ENCODE data around the gene MUC4.

MUC4 gene

DNA sequence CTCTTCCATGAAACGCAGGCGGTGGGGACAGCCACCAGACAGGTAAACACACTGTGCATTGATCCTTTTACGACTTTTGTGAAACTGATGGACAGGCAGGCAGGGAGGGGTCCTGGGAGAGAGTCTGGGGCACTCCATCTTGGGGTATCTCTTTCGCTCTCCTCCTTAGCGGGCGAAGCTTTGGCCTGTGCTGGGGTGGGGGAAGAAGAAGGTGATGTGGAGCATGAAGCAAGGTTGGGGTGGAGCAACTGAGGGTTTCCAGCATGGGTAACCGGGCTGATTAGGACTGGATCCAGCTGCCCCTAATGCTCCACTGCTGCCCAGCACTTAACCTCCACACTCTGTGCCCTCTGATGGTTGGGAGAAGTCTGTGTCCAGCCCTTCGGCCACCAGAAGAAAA is 65.4 kb downstream of the MUC4 start:
- Histone ChIP-seq H3K27me3 (ENCODE audit: low read length) (no peaks in the 10 kb centered on the region), H3K4me3 (ENCODE audit: insufficient read depth, low read length, poor library complexity, severe bottlenecking) (no peak overlapping the region), H3K9me3 (ENCODE audit: insufficient read depth, low read length) (no peaks in the 10 kb centered on the region), H3K79me2 (ENCODE audit: insufficient read depth, low read length) (no peaks in the 10 kb centered on the region), H4K20me1 (ENCODE audit: low read depth, low read length) (no peaks in the 10 kb centered on the region), H3K36me3 (ENCODE audit: low read length) (no peaks in the 10 kb centered on the region), H3K9me2 (replicated peaks; ENCODE audit: insufficient read depth, low read length) (no peaks in the 10 kb centered on the region), H3K9ac (ENCODE audit: low read length) (no peak overlapping the region), H3F3A (ENCODE audit: insufficient read depth) (no peaks in the 10 kb centered on the region), H2AFZ (ENCODE audit: low read depth, low read length, severe bottlenecking) (no peak overlapping the region), H3K4me2 (ENCODE audit: low read depth, low read length, poor library complexity, severe bottlenecking) (no peak overlapping the region), H3K27ac (ENCODE audit: low read depth, low read length) (no peak overlapping the region)
- TF ChIP-seq, protein P1, sequence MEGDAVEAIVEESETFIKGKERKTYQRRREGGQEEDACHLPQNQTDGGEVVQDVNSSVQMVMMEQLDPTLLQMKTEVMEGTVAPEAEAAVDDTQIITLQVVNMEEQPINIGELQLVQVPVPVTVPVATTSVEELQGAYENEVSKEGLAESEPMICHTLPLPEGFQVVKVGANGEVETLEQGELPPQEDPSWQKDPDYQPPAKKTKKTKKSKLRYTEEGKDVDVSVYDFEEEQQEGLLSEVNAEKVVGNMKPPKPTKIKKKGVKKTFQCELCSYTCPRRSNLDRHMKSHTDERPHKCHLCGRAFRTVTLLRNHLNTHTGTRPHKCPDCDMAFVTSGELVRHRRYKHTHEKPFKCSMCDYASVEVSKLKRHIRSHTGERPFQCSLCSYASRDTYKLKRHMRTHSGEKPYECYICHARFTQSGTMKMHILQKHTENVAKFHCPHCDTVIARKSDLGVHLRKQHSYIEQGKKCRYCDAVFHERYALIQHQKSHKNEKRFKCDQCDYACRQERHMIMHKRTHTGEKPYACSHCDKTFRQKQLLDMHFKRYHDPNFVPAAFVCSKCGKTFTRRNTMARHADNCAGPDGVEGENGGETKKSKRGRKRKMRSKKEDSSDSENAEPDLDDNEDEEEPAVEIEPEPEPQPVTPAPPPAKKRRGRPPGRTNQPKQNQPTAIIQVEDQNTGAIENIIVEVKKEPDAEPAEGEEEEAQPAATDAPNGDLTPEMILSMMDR (IDR thresholded peaks at IDR 0.05; ENCODE audit: insufficient read depth, low read length, poor library complexity, severe bottlenecking) = no peak

DNA sequence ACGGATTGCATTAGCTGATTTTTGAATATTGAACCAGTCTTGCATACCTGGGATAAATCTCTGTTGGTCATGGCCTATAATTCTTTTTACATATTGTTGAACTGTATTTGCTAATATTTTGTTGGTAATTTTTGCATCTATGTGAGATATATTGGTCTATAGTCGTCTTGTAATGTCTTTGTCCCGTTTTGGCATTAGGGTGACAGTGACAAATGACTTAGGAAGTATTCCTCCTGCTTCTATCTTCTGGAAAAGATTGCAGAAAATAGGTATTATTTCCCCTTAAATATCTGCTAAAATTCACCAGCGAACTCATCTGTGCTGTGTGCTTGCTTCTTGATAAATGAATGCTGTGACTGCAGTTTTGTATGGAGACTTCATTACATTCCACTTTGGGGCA is 67.3 kb downstream of the MUC4 start:
- Histone ChIP-seq H2AFZ (ENCODE audit: low read depth, low read length, severe bottlenecking) (no peak overlapping the region), H3F3A (ENCODE audit: insufficient read depth) (no peaks in the 10 kb centered on the region), H3K4me2 (ENCODE audit: low read depth, low read length, poor library complexity, severe bottlenecking) (no peak overlapping the region), H3K27me3 (ENCODE audit: low read length) (no peaks in the 10 kb centered on the region), H3K9me3 (ENCODE audit: insufficient read depth, low read length) (no peaks in the 10 kb centered on the region), H3K27ac (ENCODE audit: low read depth, low read length) (no peak overlapping the region), H3K36me3 (ENCODE audit: low read length) (no peaks in the 10 kb centered on the region), H3K79me2 (ENCODE audit: insufficient read depth, low read length) (no peaks in the 10 kb centered on the region), H3K9ac (ENCODE audit: low read length) (no peak overlapping the region), H3K4me3 (ENCODE audit: insufficient read depth, low read length, poor library complexity, severe bottlenecking) (no peak overlapping the region), H3K9me2 (replicated peaks; ENCODE audit: insufficient read depth, low read length) (no peaks in the 10 kb centered on the region), H4K20me1 (ENCODE audit: low read depth, low read length) (no peaks in the 10 kb centered on the region)
- TF ChIP-seq, protein P1 (IDR thresholded peaks at IDR 0.05; ENCODE audit: insufficient read depth, low read length, poor library complexity, severe bottlenecking) = no peak
- TF ChIP-seq EZH2phosphoT487 (conservative IDR thresholded peaks at IDR 0.05; ENCODE audit: low read length) = no peak

DNA sequence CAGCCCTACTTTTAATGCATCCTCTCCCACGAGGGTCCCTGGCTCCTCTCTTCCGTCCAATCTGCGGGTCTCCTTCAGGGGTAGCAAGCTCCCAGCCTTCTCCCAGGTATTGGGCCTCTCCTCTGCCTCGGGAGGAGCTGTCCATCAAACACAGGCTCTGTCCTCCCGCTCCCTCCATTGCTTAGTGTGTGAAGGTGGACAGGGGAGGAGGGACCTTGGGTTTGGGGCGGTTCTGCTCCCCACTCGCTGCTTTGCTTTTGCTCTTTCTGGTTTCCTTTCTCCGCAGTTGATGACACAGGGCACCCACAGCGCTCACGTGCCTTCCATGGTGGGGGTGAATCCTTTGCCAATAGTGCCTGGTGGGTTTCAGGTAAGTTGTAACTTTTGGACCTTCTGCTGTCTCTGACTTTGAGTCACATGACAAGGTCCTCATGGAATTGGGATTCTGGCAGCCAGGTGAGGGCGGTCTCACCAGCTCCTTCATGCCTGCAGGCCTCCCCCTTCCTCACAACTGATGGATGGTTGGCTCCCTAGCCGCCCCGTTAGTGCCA is 72.1 kb downstream of the MUC4 start:
- Histone ChIP-seq H3K27ac (ENCODE audit: low read depth, low read length) (no peak overlapping the region), H3K9me3 (ENCODE audit: insufficient read depth, low read length) (no peaks in the 10 kb centered on the region), H3K79me2 (ENCODE audit: insufficient read depth, low read length) (no peaks in the 10 kb centered on the region), H3K9ac (ENCODE audit: low read length) (no peak overlapping the region), H3K27me3 (ENCODE audit: low read length) (no peaks in the 10 kb centered on the region), H3K4me2 (ENCODE audit: low read depth, low read length, poor library complexity, severe bottlenecking) (no peak overlapping the region), H4K20me1 (ENCODE audit: low read depth, low read length) (no peaks in the 10 kb centered on the region), H2AFZ (ENCODE audit: low read depth, low read length, severe bottlenecking) (no peak overlapping the region), H3K36me3 (ENCODE audit: low read length) (no peaks in the 10 kb centered on the region), H3K4me3 (ENCODE audit: insufficient read depth, low read length, poor library complexity, severe bottlenecking) (no peak overlapping the region), H3K9me2 (replicated peaks; ENCODE audit: insufficient read depth, low read length) (no peaks in the 10 kb centered on the region), H3F3A (ENCODE audit: insufficient read depth) (no peaks in the 10 kb centered on the region)
- TF ChIP-seq, protein P1 (IDR thresholded peaks at IDR 0.05; ENCODE audit: insufficient read depth, low read length, poor library complexity, severe bottlenecking) = no peak
- TF ChIP-seq EZH2phosphoT487 (conservative IDR thresholded peaks at IDR 0.05; ENCODE audit: low read length) = no peak

All from SU-DHL-6 (cell line).